IPS-20b (cell line): Measurements from ENCODE around the gene SBF2.

ENCODE experiments used
- H3K27ac ChIP-seq: one replicate; pipeline ENCODE4 v1.5.1; 2013; ENCODE audit warnings: low read length
- H3K27me3 ChIP-seq: 2 replicates; pipeline ENCODE4 v1.6.1; 2013; ENCODE audit warnings: mild to moderate bottlenecking, low read length, inconsistent platforms; ENCODE audit not compliant: insufficient read depth
- H3K36me3 ChIP-seq: 2 replicates; pipeline ENCODE4 v1.6.1; 2013; ENCODE audit warnings: low read depth, mild to moderate bottlenecking, inconsistent platforms, low read length, moderate library complexity; ENCODE audit not compliant: insufficient read depth
- H3K4me1 ChIP-seq: 2 replicates; pipeline ENCODE4 v1.6.1; 2013; ENCODE audit warnings: mild to moderate bottlenecking, control low read depth, inconsistent platforms, low read length, moderate library complexity; ENCODE audit not compliant: insufficient read depth
- H3K4me3 ChIP-seq: 2 replicates; pipeline ENCODE4 v1.5.1; 2013; ENCODE audit warnings: mild to moderate bottlenecking, low read length, inconsistent platforms
- H3K9ac ChIP-seq: 2 replicates; pipeline ENCODE4 v1.6.1; 2013; ENCODE audit warnings: low read depth, mild to moderate bottlenecking, inconsistent platforms, low read length, moderate library complexity
- H3K9me3 ChIP-seq: 2 replicates; pipeline ENCODE4 v1.6.1; 2013; ENCODE audit warnings: mild to moderate bottlenecking, low read depth, low read length, inconsistent platforms; ENCODE audit not compliant: insufficient read depth

The SBF2 gene

DNA sequence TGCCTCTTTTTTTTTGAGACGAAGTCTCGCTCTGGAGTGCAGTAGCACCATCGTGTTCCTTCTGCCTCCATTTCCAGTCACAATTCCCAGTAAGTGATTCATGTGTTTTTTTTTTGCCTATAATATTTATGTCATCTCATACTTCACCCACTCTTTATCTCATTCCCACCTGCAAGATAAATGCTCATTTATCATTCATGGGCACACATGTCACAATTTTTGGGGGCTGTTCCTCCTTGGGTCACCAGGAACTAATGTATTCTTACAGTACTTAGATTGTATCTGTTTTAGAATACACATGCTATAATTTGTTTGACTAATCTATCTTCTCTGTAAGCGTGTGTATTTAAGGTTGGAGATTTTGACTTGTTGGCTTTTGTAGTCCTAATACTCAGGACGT is 407.4 kb downstream of the SBF2 start:
- Histone ChIP-seq H3K4me3 (no peak overlapping the region), H3K27ac (no peak overlapping the region), H3K27me3 (no peaks in the 10 kb centered on the region), H3K4me1 (peaks cover 13% of the 10 kb centered on the region), H3K9me3 (no peaks in the 10 kb centered on the region), H3K36me3 (no peaks in the 10 kb centered on the region), H3K9ac (no peak overlapping the region)

DNA sequence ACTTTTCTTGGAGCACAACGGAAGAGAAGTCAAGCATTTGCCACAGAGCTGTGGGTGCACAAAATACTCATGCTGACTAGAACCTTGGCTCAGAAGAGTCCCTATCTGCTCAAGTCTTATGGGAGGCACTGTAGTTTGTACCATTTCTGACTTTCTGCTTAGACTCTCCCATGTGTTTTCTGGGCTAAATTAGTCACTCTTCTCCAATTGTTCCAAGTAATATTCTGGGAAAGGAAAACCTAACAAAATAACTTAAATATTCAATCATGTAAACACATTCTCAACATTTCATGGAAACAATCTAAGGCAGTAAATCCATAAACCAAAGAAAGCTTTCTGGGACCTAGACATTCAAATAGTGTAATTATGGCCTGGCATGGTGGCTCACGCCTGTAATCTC is 409.4 kb downstream of the SBF2 start:
- no peaks in the 10 kb centered on the region for H3K9me3 ChIP-seq
- H3K36me3 ChIP-seq: no peaks in the 10 kb centered on the region
- H3K4me1 ChIP-seq: peaks cover 13% of the 10 kb centered on the region
- H3K27me3 ChIP-seq: no peaks in the 10 kb centered on the region
- no peak overlapping the region for H3K4me3 ChIP-seq
- no peak overlapping the region for H3K27ac ChIP-seq
- no peak overlapping the region for H3K9ac ChIP-seq

DNA sequence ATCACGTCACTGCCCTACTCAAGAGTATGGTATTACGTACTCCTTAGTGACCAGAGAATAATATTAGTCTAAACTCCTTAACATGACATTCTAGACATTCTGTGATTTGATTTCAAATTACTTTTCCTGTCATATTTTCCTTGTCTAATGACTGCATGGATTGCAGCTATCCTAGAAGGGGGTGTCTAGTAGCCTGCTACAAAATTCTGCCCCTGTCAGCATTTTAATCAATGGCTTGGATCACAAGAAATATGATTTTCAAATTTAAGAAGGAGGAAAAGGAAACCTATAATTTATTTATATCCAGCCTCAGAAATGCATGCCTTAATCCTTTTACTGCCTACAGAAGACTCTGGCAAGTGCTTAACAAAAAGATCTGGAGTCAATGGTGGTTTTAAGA is 413.4 kb downstream of the SBF2 start:
- Histone ChIP-seq H3K9ac (no peak overlapping the region), H3K27me3 (no peaks in the 10 kb centered on the region), H3K27ac (no peak overlapping the region), H3K36me3 (no peaks in the 10 kb centered on the region), H3K4me3 (no peak overlapping the region), H3K4me1 (peaks cover 7% of the 10 kb centered on the region; the same call in 1 of the 2 replicates), H3K9me3 (no peaks in the 10 kb centered on the region)

DNA sequence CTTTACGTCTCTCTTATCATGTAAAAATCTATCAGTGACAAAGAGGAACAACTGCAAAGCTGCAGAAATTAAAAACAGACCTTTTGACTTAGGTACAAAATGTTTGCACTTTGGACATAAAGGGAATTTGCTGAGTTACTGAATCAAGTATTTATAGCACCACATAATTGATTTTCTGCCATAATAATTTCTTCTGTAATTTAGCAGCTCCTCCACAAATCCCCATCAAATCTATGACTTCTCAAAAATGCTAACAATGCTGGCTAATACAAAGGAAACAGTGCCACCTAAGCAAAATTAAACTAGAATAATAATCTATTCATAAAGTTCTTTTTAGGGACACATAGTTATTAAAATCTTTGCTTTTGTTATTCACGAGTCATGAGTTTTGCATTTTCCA is 415.1 kb downstream of the SBF2 start:
- H3K9me3 ChIP-seq: no peaks in the 10 kb centered on the region
- H3K27me3 ChIP-seq: no peaks in the 10 kb centered on the region
- H3K36me3 ChIP-seq: no peaks in the 10 kb centered on the region
- no peak overlapping the region for H3K27ac ChIP-seq
- H3K4me1 ChIP-seq: peaks cover 7% of the 10 kb centered on the region; the same call in 1 of the 2 replicates
- H3K4me3 ChIP-seq: no peak overlapping the region
- no peak overlapping the region for H3K9ac ChIP-seq

DNA sequence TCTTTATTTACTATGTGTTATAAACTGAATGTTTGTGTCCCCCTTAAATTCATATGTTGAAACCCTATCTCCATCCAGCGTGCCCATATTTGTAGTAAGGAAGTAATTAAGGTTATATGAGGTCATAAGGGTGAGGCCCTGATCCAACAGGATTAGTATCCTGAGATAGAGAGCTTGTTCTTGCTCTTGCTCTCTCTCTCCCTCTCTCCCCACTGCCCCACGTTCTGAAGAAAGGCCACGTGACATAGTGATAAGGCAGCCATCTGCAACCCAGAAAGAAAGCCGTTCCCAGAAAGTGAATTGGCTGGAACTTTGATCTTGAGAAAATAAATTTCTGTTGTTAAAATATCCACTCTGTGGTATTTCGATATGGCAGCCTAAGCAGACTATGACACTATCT is 417.7 kb downstream of the SBF2 start:
- Histone ChIP-seq H3K9ac (no peak overlapping the region), H3K27ac (no peak overlapping the region), H3K4me3 (no peak overlapping the region), H3K9me3 (peaks cover 12% of the 10 kb centered on the region), H3K4me1 (peaks cover 7% of the 10 kb centered on the region; the same call in 1 of the 2 replicates), H3K27me3 (no peaks in the 10 kb centered on the region), H3K36me3 (peaks cover 4% of the 10 kb centered on the region; the same call in 1 of the 2 replicates)

DNA sequence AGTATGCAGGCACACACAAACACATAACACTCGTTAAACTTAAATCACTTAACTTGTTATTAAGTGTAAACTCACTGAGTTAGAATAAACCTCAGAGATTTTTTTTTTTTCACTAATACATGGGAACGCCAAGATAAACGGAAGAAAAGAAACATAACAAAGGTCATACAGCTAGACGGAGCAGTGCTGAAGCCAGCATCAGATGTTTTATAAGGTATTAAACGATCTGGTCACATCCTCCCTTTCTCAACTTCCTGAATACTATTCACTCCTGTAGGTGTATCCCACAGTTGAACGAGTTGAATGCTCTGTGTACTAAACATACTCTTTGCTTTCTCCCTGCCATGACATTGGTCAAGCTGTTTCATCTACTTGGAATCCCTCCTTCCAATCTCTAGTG is 418.2 kb downstream of the SBF2 start:
- Histone ChIP-seq H3K4me1 (peaks cover 7% of the 10 kb centered on the region; the same call in 1 of the 2 replicates), H3K4me3 (no peak overlapping the region), H3K9ac (no peak overlapping the region), H3K9me3 (peaks cover 12% of the 10 kb centered on the region), H3K27ac (no peak overlapping the region), H3K36me3 (peaks cover 4% of the 10 kb centered on the region; the same call in 1 of the 2 replicates), H3K27me3 (no peaks in the 10 kb centered on the region)

DNA sequence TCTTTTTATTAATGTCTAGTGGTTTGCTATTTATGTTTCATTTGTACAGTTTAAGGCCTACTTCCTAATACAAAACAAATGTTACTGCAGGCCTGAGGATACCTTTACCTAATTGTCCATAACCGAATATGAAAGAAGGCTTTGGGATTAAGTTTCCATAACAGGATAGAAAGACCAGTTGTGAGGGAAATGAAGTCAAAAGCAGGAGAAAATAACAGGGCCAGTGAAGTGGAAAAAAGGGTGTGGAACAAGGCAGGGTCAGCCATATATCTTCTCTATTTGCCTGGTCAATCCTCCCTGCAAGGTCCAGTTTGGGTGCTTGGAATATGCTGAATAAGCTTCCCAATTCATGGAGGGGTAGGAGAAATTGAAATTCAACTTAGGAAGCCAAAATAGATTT is 418.6 kb downstream of the SBF2 start:
- H3K27ac ChIP-seq: no peak overlapping the region
- peaks cover 12% of the 10 kb centered on the region for H3K9me3 ChIP-seq
- no peaks in the 10 kb centered on the region for H3K27me3 ChIP-seq
- H3K36me3 ChIP-seq: peaks cover 4% of the 10 kb centered on the region; the same call in 1 of the 2 replicates
- H3K9ac ChIP-seq: no peak overlapping the region
- H3K4me1 ChIP-seq: peaks cover 7% of the 10 kb centered on the region; the same call in 1 of the 2 replicates
- no peak overlapping the region for H3K4me3 ChIP-seq

DNA sequence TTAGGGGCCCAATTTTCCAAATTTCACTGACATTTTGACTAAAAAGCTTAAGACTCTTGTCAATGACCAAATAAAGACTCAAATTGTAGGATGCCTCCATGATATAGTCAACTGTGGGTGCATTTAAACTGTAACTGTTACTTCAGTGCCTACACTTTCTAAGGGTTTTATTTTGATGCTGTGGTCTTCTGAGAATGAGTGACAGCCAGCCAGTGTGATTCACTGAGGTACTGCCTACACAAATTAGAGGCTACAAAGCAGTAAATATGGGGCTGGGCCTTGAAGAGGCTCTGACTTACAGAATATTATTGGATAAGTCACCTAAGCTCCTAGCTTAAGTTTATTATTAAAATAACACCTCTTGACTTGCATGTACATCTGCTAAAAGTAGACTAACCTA is 419.6 kb downstream of the SBF2 start:
- Histone ChIP-seq H3K27ac (no peak overlapping the region), H3K4me3 (no peak overlapping the region), H3K9me3 (peaks cover 12% of the 10 kb centered on the region), H3K4me1 (peaks cover 7% of the 10 kb centered on the region; the same call in 1 of the 2 replicates), H3K36me3 (peaks cover 4% of the 10 kb centered on the region; the same call in 1 of the 2 replicates), H3K27me3 (no peaks in the 10 kb centered on the region), H3K9ac (no peak overlapping the region)

DNA sequence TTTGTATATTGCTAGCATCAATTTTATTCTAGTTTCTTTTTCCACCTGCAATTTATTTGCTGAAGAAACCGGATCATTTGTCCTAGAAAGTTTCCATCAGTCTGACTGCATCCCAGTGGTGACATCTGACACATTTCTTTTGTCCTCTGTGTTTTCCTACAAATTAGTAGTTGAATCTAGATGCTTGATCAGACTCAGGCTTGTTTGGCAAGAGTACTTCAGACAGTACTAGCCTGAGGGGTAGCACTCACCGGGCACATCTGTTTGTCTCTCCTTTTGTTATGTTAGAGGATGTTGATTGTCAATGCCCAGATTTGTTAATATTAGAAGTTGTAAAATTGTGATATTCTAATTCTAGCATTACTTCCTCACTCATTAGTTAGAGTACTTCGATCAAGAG is 425.4 kb downstream of the SBF2 start:
- H3K27me3 ChIP-seq: no peaks in the 10 kb centered on the region
- no peak overlapping the region for H3K4me3 ChIP-seq
- no peak overlapping the region for H3K9ac ChIP-seq
- no peak overlapping the region for H3K27ac ChIP-seq
- H3K36me3 ChIP-seq: peaks cover 4% of the 10 kb centered on the region; the same call in 1 of the 2 replicates
- peaks cover 12% of the 10 kb centered on the region for H3K9me3 ChIP-seq
- peaks cover 3% of the 10 kb centered on the region; the same call in 1 of the 2 replicates for H3K4me1 ChIP-seq

DNA sequence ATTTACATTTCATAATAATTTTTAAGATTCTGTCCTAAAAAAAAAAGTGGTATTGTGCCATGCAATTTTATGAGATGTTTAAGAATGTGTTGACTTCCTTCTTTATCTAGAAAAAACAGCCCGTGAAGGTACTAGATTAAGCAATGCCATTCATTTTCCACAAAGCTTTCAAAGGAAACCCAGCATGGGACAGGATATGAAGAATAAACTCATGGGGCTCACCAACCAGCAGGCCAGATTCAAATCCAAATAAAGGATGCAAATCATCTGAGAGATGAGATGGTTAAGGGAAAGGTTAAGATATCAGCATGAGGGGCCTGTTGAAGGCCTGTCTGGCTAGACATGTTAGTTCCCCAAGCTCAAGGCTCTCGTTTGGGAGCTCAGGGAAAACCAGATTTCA is 431.0 kb downstream of the SBF2 start:
- H3K27ac ChIP-seq: peak overlapping the region; percentile 72
- H3K36me3 ChIP-seq: no peaks in the 10 kb centered on the region
- peaks cover 33% of the 10 kb centered on the region for H3K4me1 ChIP-seq
- H3K4me3 ChIP-seq: peak overlapping the region; percentile 24; the same call in 1 of the 2 replicates
- H3K27me3 ChIP-seq: no peaks in the 10 kb centered on the region
- H3K9me3 ChIP-seq: no peaks in the 10 kb centered on the region
- H3K9ac ChIP-seq: peak overlapping the region; percentile 42; the same call in 1 of the 2 replicates

DNA sequence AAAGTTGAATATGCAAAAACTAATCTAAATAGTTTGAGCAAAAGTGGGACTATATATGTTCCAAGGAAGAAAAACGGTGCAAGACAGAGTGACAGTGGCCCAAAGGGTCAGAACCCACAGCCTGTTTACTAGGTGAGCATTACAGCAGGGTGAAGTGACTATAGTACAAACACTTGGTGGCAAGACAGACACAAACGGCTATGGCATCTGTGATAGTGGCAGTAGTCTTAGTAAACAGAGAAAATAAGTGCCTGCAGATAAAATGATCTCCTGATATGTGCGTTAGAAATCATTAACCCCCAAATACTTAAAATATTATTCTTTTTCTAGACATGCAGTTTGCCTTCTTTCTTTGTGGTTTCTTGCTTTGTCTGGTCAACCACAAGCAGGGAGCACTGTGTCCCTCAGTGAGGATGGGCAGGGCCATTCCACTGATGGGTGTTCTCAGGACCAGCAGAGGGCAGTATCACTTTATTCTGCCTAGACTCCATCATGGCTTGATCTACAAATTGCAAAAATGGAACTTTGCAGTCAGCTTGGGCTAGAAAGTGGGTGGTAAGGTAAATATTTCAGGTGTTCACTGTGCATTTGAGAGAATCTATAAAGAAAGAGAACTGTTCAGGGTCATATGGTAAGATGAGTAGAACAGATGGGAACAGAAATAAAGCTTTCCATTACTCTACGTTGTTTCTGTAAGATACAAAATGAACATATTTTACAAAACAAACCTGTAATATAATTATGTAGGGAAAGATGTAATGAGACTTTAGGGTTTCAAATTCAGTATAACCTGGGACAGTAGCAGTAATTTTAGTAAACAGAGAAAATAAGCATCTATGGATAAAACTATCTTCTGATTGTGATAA is 431.9 kb downstream of the SBF2 start:
- H3K27me3 ChIP-seq: no peaks in the 10 kb centered on the region
- no peaks in the 10 kb centered on the region for H3K9me3 ChIP-seq
- H3K4me1 ChIP-seq: peaks cover 38% of the 10 kb centered on the region
- H3K9ac ChIP-seq: no peak overlapping the region
- H3K36me3 ChIP-seq: no peaks in the 10 kb centered on the region
- H3K27ac ChIP-seq: no peak overlapping the region
- H3K4me3 ChIP-seq: no peak overlapping the region
